HUES6 (cell line): ENCODE data around the gene CUBN.
"Not testable (repeated sequence)": the region's sequence is repeated elsewhere in the genome, so short reads cannot be mapped to it uniquely, and the experiment has no call there.

Source experiments
- H3K27ac ChIP-seq: 2 replicates; pipeline ENCODE4 v1.7.0; 2013; ENCODE audit warnings: low read depth, mild to moderate bottlenecking, low read length, inconsistent platforms
- H3K27me3 ChIP-seq: 2 replicates; pipeline ENCODE4 v1.6.1; 2013; ENCODE audit warnings: low read length; ENCODE audit not compliant: control insufficient read depth, insufficient read depth
- H3K36me3 ChIP-seq: 2 replicates; pipeline ENCODE4 v1.6.1; 2013; ENCODE audit warnings: low read length; ENCODE audit not compliant: control insufficient read depth, insufficient read depth
- H3K4me1 ChIP-seq: 2 replicates; pipeline ENCODE4 v1.6.1; 2013; ENCODE audit warnings: low read length; ENCODE audit not compliant: control insufficient read depth, insufficient read depth
- H3K4me3 ChIP-seq: 2 replicates; pipeline ENCODE4 v1.5.1; 2013; ENCODE audit warnings: low read depth, low read length
- H3K9ac ChIP-seq: one replicate; pipeline ENCODE4 v1.6.1; 2013; ENCODE audit warnings: mild to moderate bottlenecking, low read length
- H3K9me3 ChIP-seq: 2 replicates; pipeline ENCODE4 v1.6.1; 2013; ENCODE audit warnings: low read depth, low read length; ENCODE audit not compliant: control insufficient read depth, insufficient read depth

CUBN gene

GRCh38 chr10:17122726-17123661 is 6.6 kb downstream of the CUBN start:
- peaks cover 15% of the 10 kb centered on the region for H3K4me1 ChIP-seq
- H3K36me3 ChIP-seq, result no peaks in the 10 kb centered on the region
- no peaks in the 10 kb centered on the region for H3K9me3 ChIP-seq
- H3K9ac ChIP-seq, result no peak overlapping the region
- H3K27me3 ChIP-seq, result no peaks in the 10 kb centered on the region
- H3K27ac ChIP-seq, result no peak overlapping the region
- no peak overlapping the region for H3K4me3 ChIP-seq

DNA sequence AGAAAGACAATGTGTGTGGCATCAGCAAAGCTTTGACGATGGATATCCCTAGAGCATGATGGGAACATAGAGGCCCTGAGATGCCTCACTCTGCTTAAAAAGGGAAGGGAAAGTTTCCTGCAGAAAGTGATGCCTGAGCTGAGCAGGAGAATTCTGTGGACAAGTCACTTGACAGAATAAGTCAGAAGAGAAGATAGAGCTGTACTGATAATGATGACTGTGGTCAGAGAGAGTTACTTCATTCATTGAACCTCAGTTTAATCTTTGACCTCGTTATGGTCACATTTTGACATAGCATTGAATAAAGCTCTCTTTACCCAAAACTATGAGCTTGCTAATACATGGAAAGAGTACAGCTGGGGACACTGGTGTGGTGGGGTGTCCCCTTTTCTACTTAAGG is 7.6 kb downstream of the CUBN start:
- H3K27ac ChIP-seq, result no peak overlapping the region
- H3K9me3 ChIP-seq, result no peaks in the 10 kb centered on the region
- H3K36me3 ChIP-seq, result no peaks in the 10 kb centered on the region
- H3K9ac ChIP-seq, result no peak overlapping the region
- peaks cover 15% of the 10 kb centered on the region for H3K4me1 ChIP-seq
- H3K4me3 ChIP-seq, result no peak overlapping the region
- no peaks in the 10 kb centered on the region for H3K27me3 ChIP-seq

GRCh38 chr10:17120694-17121093 is 8.9 kb downstream of the CUBN start:
- Histone ChIP-seq H3K36me3 (no peaks in the 10 kb centered on the region), H3K9me3 (no peaks in the 10 kb centered on the region), H3K4me1 (peaks cover 15% of the 10 kb centered on the region), H3K27me3 (no peaks in the 10 kb centered on the region), H3K27ac (no peak overlapping the region), H3K9ac (no peak overlapping the region), H3K4me3 (no peak overlapping the region)

DNA sequence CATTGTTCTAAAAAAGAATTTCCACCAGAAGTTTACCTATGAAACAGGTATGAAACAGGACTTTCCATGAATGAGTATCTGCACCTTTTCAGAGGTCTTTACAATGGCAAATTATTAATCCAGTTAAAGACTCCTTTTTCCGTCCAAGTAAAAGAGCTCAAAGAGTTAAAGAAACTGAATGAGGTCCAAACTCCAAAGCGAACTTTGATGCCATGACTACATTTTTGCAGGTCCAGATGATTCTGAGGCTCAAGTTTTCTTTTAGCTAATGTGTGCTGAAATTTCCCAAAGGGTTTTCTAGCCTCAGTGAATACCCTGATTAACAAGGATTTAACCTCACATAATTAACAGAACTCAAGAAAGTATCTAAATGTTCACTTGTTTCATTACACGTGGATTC is 9.8 kb downstream of the CUBN start:
- Histone ChIP-seq H3K9ac (no peak overlapping the region), H3K4me3 (no peak overlapping the region), H3K27ac (no peak overlapping the region), H3K27me3 (no peaks in the 10 kb centered on the region), H3K36me3 (no peaks in the 10 kb centered on the region), H3K4me1 (peaks cover 18% of the 10 kb centered on the region), H3K9me3 (no peaks in the 10 kb centered on the region)

DNA sequence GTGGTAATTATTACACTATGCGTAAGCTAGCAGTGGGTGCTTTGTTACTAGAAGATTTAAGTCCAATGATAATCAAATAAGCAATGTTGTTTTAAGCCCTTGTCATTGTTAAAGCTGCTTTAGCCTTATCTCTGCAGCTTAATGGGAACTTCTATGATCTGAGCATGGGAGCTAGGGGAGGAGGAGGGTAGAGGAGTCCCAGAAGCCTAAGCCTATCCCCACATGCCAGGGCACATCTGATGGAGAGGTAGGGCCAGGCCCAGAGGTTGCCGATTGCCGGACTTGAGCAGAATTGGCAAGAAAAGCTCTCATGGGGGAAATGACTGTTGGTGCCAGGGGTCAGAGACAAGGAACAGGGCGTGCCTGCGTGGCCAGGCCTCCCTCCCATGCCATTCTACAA is 13.4 kb downstream of the CUBN start:
- Histone ChIP-seq H3K4me1 (peaks cover 3% of the 10 kb centered on the region; the same call in 1 of the 2 replicates), H3K9me3 (no peaks in the 10 kb centered on the region), H3K27ac (no peak overlapping the region)

GRCh38 chr10:17115683-17116082 is 13.9 kb downstream of the CUBN start:
- H3K4me1 ChIP-seq, result peaks cover 3% of the 10 kb centered on the region; the same call in 1 of the 2 replicates
- no peak overlapping the region for H3K9ac ChIP-seq
- no peaks in the 10 kb centered on the region for H3K9me3 ChIP-seq
- no peak overlapping the region for H3K4me3 ChIP-seq
- H3K27ac ChIP-seq, result no peak overlapping the region
- H3K27me3 ChIP-seq, result no peaks in the 10 kb centered on the region
- H3K36me3 ChIP-seq, result no peaks in the 10 kb centered on the region

More for the DNA sequence above, 13.4 kb downstream of the CUBN start:
- Histone ChIP-seq H3K36me3 (no peaks in the 10 kb centered on the region), H3K9ac (no peak overlapping the region), H3K27me3 (no peaks in the 10 kb centered on the region), H3K4me3 (no peak overlapping the region)

DNA sequence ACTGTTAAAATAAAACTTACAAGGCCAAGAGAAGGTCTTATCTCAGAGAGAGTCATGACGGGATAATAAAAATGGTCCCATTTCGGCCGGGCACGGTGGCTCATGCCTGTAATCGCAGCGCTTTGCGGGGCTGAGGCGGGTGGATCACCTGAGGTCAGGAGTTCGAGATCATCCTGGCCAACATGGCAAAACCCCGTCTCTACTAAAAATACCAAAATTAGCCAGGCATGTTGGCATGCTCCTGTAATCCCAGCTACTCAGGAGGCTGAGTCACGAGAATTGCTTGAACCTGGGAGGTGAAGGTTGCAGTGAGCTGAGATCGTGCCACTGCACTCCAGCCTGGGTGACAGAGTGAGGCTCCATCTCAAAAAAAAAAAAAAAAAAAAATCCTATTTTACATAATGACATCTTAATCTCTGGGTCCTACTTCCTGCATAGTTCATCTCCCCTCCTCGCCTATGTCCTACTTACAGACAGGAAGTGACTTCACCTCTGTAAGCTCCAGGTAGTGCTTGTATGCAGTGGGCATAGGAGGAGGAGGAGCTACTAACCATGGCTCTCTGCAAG is 14.7 kb downstream of the CUBN start:
- H3K9me3 ChIP-seq, H3K4me1 ChIP-seq, H3K27me3 ChIP-seq, H3K36me3 ChIP-seq, H3K27ac ChIP-seq, H3K4me3 ChIP-seq, H3K9ac ChIP-seq: not testable (repeated sequence)

DNA sequence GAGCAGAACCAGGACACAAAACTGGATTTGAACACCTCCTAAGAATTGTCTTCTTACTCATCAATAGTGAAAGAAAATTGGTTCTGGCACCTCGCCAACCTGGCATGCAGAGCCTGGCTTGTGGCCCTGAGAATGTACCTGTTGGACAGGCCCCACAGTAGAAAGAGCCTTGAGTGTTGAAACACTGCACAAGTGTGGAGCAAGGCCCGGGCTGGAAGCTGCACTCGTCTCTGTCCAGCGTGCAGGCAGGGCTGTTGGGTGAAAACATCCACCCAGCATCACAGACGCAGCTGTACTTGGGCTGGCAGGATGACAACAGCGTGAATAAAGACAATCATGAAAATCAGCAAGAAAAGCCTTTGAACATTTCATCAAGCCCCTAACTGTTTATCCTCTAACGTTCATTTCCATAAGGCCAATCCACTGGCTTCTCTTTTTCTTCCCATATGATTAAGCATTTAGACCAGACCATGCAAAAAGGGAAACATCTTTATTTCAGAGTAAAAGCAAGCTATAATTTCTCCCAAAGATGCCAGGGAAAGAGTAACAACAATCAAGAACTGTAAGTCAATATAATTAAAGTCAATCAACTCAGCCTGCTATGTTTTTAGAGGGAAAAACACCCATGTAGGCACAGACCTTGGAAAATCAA is 15.6 kb downstream of the CUBN start:
- Histone ChIP-seq H3K36me3 (no peaks in the 10 kb centered on the region), H3K27me3 (no peaks in the 10 kb centered on the region), H3K4me3 (no peak overlapping the region)

GRCh38 chr10:17113346-17113745 is 16.3 kb downstream of the CUBN start:
- Histone ChIP-seq H3K4me3 (no peak overlapping the region), H3K36me3 (no peaks in the 10 kb centered on the region), H3K9ac (no peak overlapping the region), H3K9me3 (no peaks in the 10 kb centered on the region), H3K4me1 (peaks cover 3% of the 10 kb centered on the region; the same call in 1 of the 2 replicates), H3K27ac (no peak overlapping the region), H3K27me3 (no peaks in the 10 kb centered on the region)

More for the DNA sequence above, 15.6 kb downstream of the CUBN start:
- Histone ChIP-seq H3K27ac (no peak overlapping the region), H3K9ac (no peak overlapping the region), H3K9me3 (no peaks in the 10 kb centered on the region), H3K4me1 (peaks cover 3% of the 10 kb centered on the region; the same call in 1 of the 2 replicates)

DNA sequence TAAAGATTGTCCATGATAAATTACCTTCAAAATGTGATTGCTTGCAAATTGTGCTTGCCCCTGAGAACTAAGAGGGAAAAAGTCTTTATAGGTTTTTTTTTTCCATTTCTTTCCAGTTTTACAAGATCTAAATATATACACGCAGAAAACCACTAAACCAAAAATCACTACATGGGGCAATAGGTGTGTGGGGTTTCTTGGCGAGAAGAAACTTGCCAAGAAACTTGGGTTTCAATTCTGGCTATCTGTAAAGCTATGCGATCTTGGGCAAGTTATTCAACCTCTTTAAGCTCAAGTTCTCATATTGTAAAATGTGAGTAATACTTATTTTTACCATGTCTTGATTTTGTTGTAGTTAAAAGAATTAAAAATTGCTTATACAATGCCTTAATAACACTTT is 17.0 kb downstream of the CUBN start:
- Histone ChIP-seq H3K27ac (no peak overlapping the region), H3K27me3 (no peaks in the 10 kb centered on the region), H3K4me1 (peaks cover 3% of the 10 kb centered on the region; the same call in 1 of the 2 replicates), H3K4me3 (no peak overlapping the region), H3K9ac (no peak overlapping the region), H3K9me3 (no peaks in the 10 kb centered on the region), H3K36me3 (no peaks in the 10 kb centered on the region)
